ENCODE results near the gene ZSWIM8.

The ZSWIM8 gene

DNA sequence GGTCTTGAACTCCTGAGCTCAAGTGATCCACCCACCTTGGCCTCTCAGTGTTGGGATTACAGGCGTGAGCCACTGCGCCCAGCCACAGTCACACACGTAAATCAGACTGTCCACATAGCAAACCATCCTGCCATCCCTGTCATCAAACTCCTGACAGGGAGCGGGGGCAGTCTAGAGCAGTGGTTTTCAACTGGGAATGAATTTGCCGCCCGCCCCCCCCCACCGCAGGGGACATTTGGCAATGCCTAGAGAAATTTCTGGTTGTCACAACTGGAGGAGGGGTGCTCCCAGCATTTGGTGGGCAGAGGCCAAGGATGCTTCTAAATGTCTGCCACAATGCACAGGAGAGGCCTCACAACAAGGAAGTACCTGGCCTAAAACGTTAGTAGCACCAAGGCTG lies 64.8 kb downstream of the ZSWIM8 start:
- no peak for DNase-seq

DNA sequence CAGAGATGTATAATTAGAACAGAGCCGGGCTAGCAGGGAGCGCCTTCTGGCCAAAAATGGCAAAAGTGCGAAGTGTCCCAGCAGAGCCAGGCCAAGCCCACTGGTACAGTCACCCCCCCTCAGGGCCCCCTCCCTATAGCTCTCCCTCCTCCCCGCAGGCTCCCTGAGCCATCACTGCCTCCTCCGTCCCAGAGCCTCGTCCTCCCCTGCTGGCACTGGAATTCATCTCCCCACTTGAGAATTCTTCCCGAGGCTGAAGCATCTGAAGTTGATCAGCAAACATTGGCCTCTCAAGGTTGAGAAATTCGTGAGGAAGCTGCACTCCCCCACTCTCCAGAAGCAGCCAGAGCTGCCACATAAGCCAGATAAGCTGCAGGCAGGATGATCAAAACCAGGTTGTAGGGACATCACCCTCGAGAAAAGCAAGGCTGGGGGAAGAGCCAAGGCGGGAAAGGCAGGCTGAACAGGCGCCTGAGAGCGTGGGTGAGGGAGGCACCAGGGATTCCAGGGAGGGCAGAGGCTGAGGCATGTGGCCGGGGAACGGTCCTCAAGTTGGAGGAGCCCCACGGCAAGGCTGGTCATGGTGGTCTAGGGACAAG lies 65.6 kb downstream of the ZSWIM8 start:
- DNase-seq: no peak
